Measurements from ENCODE around the gene KLF5. TPM values are rescaled to one million over a fixed set of nuclear protein-coding genes. Genes with fewer than 3 reads are reported as not detected.

The KLF5 gene
- total RNA-seq, 1 experiment from 2014 or later, result 2.2 TPM

DNA sequence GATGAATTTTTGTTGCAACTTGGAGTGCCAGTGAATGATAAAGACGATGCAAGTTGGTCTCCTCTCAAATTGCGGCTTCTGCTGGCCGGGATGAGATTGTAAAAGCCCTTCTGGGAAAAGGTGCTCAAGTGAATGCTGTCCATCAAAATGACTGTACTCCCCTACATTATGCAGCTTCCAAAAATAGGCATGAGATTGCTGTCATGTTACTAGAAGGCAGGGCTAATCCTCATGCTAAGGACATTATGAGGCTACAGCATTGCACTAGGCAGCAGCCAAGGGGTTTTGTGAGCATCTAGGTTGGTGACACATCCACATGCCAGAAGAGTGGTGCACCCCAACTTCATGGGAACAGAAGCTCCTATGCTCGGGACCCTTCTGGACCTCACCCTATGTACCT lies 22.2 kb upstream of the KLF5 start:
- Histone ChIP-seq H3K56ac (ENCODE audit: insufficient read length, low read depth, low read length) (no peak overlapping the region), H4K5ac (ENCODE audit: insufficient read length, low read depth, low read length) (no peak overlapping the region), H3K79me2 (ENCODE audit: insufficient read depth, low read length) (no peaks in the 10 kb centered on the region), H3K4ac (ENCODE audit: low read depth, low read length) (no peak overlapping the region), H2AK5ac (ENCODE audit: insufficient read length, low read length) (no peak overlapping the region), H3T11ph (ENCODE audit: low read length) (no peak overlapping the region), H3K79me1 (ENCODE audit: insufficient read depth, low read depth, low read length, poor library complexity, severe bottlenecking) (no peaks in the 10 kb centered on the region), H2BK20ac (ENCODE audit: low read depth, low read length, poor library complexity, severe bottlenecking) (no peak overlapping the region), H3K27ac (ENCODE audit: insufficient read length, low read depth, low read length) (no peak overlapping the region), H3K9me3 (ENCODE audit: control insufficient read depth, low read depth, low read length) (no peaks in the 10 kb centered on the region), H2BK120ac (ENCODE audit: low read depth, low read length, poor library complexity, severe bottlenecking) (no peak overlapping the region), H3K4me1 (ENCODE audit: insufficient read depth, low read length) (no peaks in the 10 kb centered on the region), H3K23ac (ENCODE audit: insufficient read length, low read depth, low read length) (no peak overlapping the region), H3K27me3 (ENCODE audit: insufficient read depth, low read length) (no peaks in the 10 kb centered on the region), H2AFZ (ENCODE audit: low read length) (no peak overlapping the region), H4K91ac (ENCODE audit: insufficient read length, low read depth, low read length) (no peak overlapping the region), H3K4me2 (ENCODE audit: insufficient read depth, insufficient read length, low read length) (no peak overlapping the region), H2BK5ac (ENCODE audit: insufficient read length, low read length) (no peak overlapping the region), H3K14ac (ENCODE audit: insufficient read depth, low read length) (no peak overlapping the region), H4K8ac (replicated peaks; ENCODE audit: insufficient read length, low read depth, low read length) (no peak overlapping the region), H4K20me1 (ENCODE audit: control insufficient read depth, insufficient read depth, insufficient read length) (no peaks in the 10 kb centered on the region), H2BK15ac (ENCODE audit: low read depth, low read length) (no peak overlapping the region), H3K9ac (ENCODE audit: extremely low read depth, insufficient read length, low read length) (no peak overlapping the region), H2BK12ac (ENCODE audit: insufficient read length, low read depth, low read length) (no peak overlapping the region), H3K23me2 (ENCODE audit: insufficient read length, low read depth, low read length, poor library complexity, severe bottlenecking) (no peaks in the 10 kb centered on the region), H3K18ac (ENCODE audit: insufficient read length, low read depth, low read length) (no peak overlapping the region)
- TF ChIP-seq, protein P1, sequence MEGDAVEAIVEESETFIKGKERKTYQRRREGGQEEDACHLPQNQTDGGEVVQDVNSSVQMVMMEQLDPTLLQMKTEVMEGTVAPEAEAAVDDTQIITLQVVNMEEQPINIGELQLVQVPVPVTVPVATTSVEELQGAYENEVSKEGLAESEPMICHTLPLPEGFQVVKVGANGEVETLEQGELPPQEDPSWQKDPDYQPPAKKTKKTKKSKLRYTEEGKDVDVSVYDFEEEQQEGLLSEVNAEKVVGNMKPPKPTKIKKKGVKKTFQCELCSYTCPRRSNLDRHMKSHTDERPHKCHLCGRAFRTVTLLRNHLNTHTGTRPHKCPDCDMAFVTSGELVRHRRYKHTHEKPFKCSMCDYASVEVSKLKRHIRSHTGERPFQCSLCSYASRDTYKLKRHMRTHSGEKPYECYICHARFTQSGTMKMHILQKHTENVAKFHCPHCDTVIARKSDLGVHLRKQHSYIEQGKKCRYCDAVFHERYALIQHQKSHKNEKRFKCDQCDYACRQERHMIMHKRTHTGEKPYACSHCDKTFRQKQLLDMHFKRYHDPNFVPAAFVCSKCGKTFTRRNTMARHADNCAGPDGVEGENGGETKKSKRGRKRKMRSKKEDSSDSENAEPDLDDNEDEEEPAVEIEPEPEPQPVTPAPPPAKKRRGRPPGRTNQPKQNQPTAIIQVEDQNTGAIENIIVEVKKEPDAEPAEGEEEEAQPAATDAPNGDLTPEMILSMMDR (conservative IDR thresholded peaks at IDR 0.05), result no peak
- H3K9me3 Mint-ChIP-seq, result no peaks in the 10 kb centered on the region
- H3K4me1 Mint-ChIP-seq, result peaks cover 17 to 27% of the 10 kb centered on the region in 2 experiments
- H3K27me3 Mint-ChIP-seq (ENCODE audit: low read depth), result peaks cover 5% of the 10 kb centered on the region
- H3K36me3 Mint-ChIP-seq (ENCODE audit: insufficient read depth in 1 of 3, low read depth in 3 of 3), result no peaks in the 10 kb centered on the region
- WGBS (ENCODE audit: extremely low coverage, insufficient read length, low lambda C conversion rate), result no CpG with 5 or more reads among the region's 4 CpGs
- no peak overlapping the region for H3K27ac Mint-ChIP-seq
- no peak overlapping the region for H3K4me3 Mint-ChIP-seq
- no peak for DNase-seq

All from H9 (cell line).